Activated B cell treated with CpG ODN at 0.5 μM for 24 hours (primary cell): ENCODE measurements around the gene EXD3. TPM values are rescaled to one million over a fixed set of nuclear protein-coding genes. Genes with fewer than 3 reads are reported as not detected.

Experiments
- ATAC-seq: fragments of 200-7000 bp; cut with Tn5 transposase; one replicate; pipeline ENCODE4 v1.10.0; 2021; ENCODE audit warnings: low read depth, mild to moderate bottlenecking, moderate library complexity
- CTCF ChIA-PET: fragments of 350-600 bp; sonication (Branson Sonifier 250); formaldehyde crosslinking; loops from one replicate; lab custom pipeline; 2021; ENCODE audit warnings: antibody characterized with exemption; lab: Charles Lee
- POLR2A ChIA-PET: fragments of 350-600 bp; sonication (Branson Sonifier 250); formaldehyde crosslinking; loops from one replicate; lab custom pipeline; 2021; ENCODE audit warnings: antibody characterized with exemption; lab: Charles Lee
- DNase-seq: peaks from one replicate; pipeline ENCODE4 v3.0.0; 2022
- H3K27ac Mint-ChIP-seq: one replicate; pipeline ENCODE4 v1.8.0; 2020; ENCODE audit warnings: mixed read lengths
- H3K27me3 Mint-ChIP-seq: one replicate; pipeline ENCODE4 v1.8.0; 2021; ENCODE audit warnings: mixed read lengths
- H3K36me3 Mint-ChIP-seq: one replicate; pipeline ENCODE4 v1.8.0; 2021; ENCODE audit warnings: low read depth, mixed read lengths
- H3K4me1 Mint-ChIP-seq: one replicate; pipeline ENCODE4 v1.8.0; 2021; ENCODE audit warnings: mixed read lengths
- H3K4me3 Mint-ChIP-seq: one replicate; pipeline ENCODE4 v1.8.0; 2020; ENCODE audit warnings: mild to moderate bottlenecking, mixed read lengths
- H3K9me3 Mint-ChIP-seq: one replicate; pipeline ENCODE4 v1.8.0; 2020; ENCODE audit warnings: mixed read lengths
- CTCF ChIP-seq: fragments of 200-600 bp; IDR thresholded peaks from one replicate; pipeline ENCODE4 v1.8.0; 2022; ENCODE audit warnings: antibody characterized with exemption, mild to moderate bottlenecking
- intact Hi-C: fragments of 100-400 bp; cut with micrococcal nuclease; formaldehyde crosslinking; loops from one replicate; pipeline ENCODE4 v1.15.1; 2024
- total RNA-seq: library from RNA; stranded (reverse); gene quantifications from 2 replicates; pipeline ENCODE4 v1.2.3, GENCODE V29; 2022

The EXD3 gene
- total RNA-seq, 1 donor from 2014 or later = 12.8 TPM

GRCh38 chr9:137445275-137445807 is 22.4 kb upstream of the EXD3 start:
- TF ChIP-seq CTCF = peak; percentile 89
- ChIA-PET CTCF (interaction anchor here (0.5 to 1.8 kb wide), 4 partner anchors 22 to 210 kb away, joined by 3 to 7 read pairs (median 3); partner anchors contain the start of genes EXD3, NOXA1 and TOR4A), POLR2A (no interaction called here)
- Mint-ChIP-seq H3K27me3 (peaks cover 9% of the 10 kb centered on the region), H3K4me3 (peak overlapping the region; percentile 24), H3K36me3 (no peaks in the 10 kb centered on the region), H3K27ac (no peak overlapping the region), H3K9me3 (no peaks in the 10 kb centered on the region), H3K4me1 (peaks cover 8% of the 10 kb centered on the region)
- intact Hi-C loops = loop anchor here (1.0 to 2.0 kb wide), 4 partner anchors 22 to 209 kb away; partner anchors contain the start of genes EXD3, NOXA1 and NRARP
- peak; percentile 94 for ATAC-seq
- peak; percentile 73 for DNase-seq

- ChIA-PET CTCF (interaction anchor here (0.8 to 2.3 kb wide), 8 partner anchors 9 to 602 kb away, joined by 3 to 8 read pairs (median 3); partner anchors contain the start of genes AJM1, EXD3, NOXA1 and NRARP), POLR2A (no interaction called here)
- TF ChIP-seq CTCF = no peak
- no peak for DNase-seq
- Mint-ChIP-seq H3K27me3 (peaks cover 9% of the 10 kb centered on the region), H3K36me3 (no peaks in the 10 kb centered on the region), H3K4me1 (peaks cover 8% of the 10 kb centered on the region), H3K9me3 (no peaks in the 10 kb centered on the region), H3K4me3 (no peak overlapping the region), H3K27ac (no peak overlapping the region)
- ATAC-seq = no peak
- intact Hi-C loops = loop anchor here (2.0 kb wide), 1 partner anchor 149 kb away; no protein-coding TSS in a partner anchor
Observed at GRCh38 chr9:137444106-137444790, 21.3 kb upstream of the EXD3 start.

- no peak for DNase-seq
- Mint-ChIP-seq H3K36me3 (no peaks in the 10 kb centered on the region), H3K4me3 (peak overlapping the region; percentile 64), H3K27me3 (peaks cover 11% of the 10 kb centered on the region), H3K27ac (no peak overlapping the region), H3K4me1 (peaks cover 8% of the 10 kb centered on the region), H3K9me3 (no peaks in the 10 kb centered on the region)
- no peak for TF ChIP-seq CTCF
- ChIA-PET POLR2A (interaction anchor here (1.1 kb wide), 1 partner anchor 19 kb away, joined by 3 read pairs; the partner anchor contains the start of genes EXD3 and NOXA1), CTCF (no interaction called here)
- intact Hi-C loops = loop anchor here (2.0 kb wide), 1 partner anchor 13 kb away; no protein-coding TSS in a partner anchor
- ATAC-seq = no peak
Observed at GRCh38 chr9:137441935-137442321, 19.0 kb upstream of the EXD3 start.

GRCh38 chr9:137441289-137441934 is 18.4 kb upstream of the EXD3 start, which contains the start of gene ENTPD8:
Gene ENTPD8 (minus strand): TSS chr9:137441357. CDS start chr9:137438285, 3,072 bp downstream.
- POLR2A ChIA-PET = interaction anchor here (1.1 kb wide), 1 partner anchor 18 kb away, joined by 3 read pairs; the partner anchor contains the start of genes EXD3 and NOXA1
- no peak for DNase-seq
- TF ChIP-seq CTCF = no peak
- Mint-ChIP-seq H3K9me3 (no peaks in the 10 kb centered on the region), H3K4me3 (peak within 1 kb of the TSS; percentile 64), H3K4me1 (peaks cover 8% of the 10 kb centered on the region), H3K36me3 (no peaks in the 10 kb centered on the region), H3K27ac (no peak within 1 kb of the TSS), H3K27me3 (peaks cover 11% of the 10 kb centered on the region)
- intact Hi-C loops = no loop called here
- CTCF ChIA-PET = no interaction called here
- no peak for ATAC-seq
